NCI-H1105 (cell line): Measurements from ENCODE around the gene TNC.
"Not testable (repeated sequence)": the region's sequence is repeated elsewhere in the genome, so short reads cannot be mapped to it uniquely, and the experiment has no call there.

Experiments
- DNase-seq: peaks from one replicate; lab custom pipeline; 2025; lab: John Stamatoyannopoulos, UW

TNC gene

GRCh38 chr9:115135821-115136778, 18.1 kb upstream of the TNC start:
- DNase-seq = no peak

GRCh38 chr9:115134941-115135340, 17.0 kb upstream of the TNC start:
- DNase-seq = no peak

- DNase-seq = no peak
These were observed 15.7 kb upstream of the TNC start for GRCh38 chr9:115133649-115134048.

GRCh38 chr9:115132648-115133047, 14.7 kb upstream of the TNC start:
- DNase-seq = no peak

GRCh38 chr9:115130176-115130575, 12.2 kb upstream of the TNC start:
- no peak for DNase-seq

GRCh38 chr9:115128726-115129125, 10.8 kb upstream of the TNC start:
- not testable (repeated sequence) for DNase-seq

- DNase-seq = no peak
These were observed 9.3 kb upstream of the TNC start for GRCh38 chr9:115127191-115127817.

GRCh38 chr9:115126404-115126803, 8.4 kb upstream of the TNC start:
- DNase-seq = no peak

GRCh38 chr9:115122937-115123336, 5.0 kb upstream of the TNC start:
- no peak for DNase-seq

GRCh38 chr9:115121181-115121580, 3.2 kb upstream of the TNC start:
- DNase-seq = no peak

GRCh38 chr9:115118879-115119218, 892 bp upstream of the TNC start:
- DNase-seq = peak; percentile 15

GRCh38 chr9:115116421-115117284, 1.3 kb downstream of the TNC start:
- no peak for DNase-seq

GRCh38 chr9:115115924-115116323, 2.0 kb downstream of the TNC start:
- no peak for DNase-seq

GRCh38 chr9:115115117-115115880, 2.7 kb downstream of the TNC start:
- no peak for DNase-seq

GRCh38 chr9:115114546-115114945, 3.4 kb downstream of the TNC start:
- no peak for DNase-seq

GRCh38 chr9:115114084-115114483, 3.9 kb downstream of the TNC start:
- no peak for DNase-seq

GRCh38 chr9:115111874-115112273, 6.1 kb downstream of the TNC start:
- no peak for DNase-seq

GRCh38 chr9:115109486-115109885, 8.5 kb downstream of the TNC start:
- no peak for DNase-seq

- no peak for DNase-seq
These were observed 10.3 kb downstream of the TNC start for GRCh38 chr9:115107701-115108100.

- no peak for DNase-seq
These were observed 11.3 kb downstream of the TNC start for GRCh38 chr9:115106642-115107041.

- no peak for DNase-seq
These were observed 12.0 kb downstream of the TNC start for GRCh38 chr9:115106001-115106400.

- no peak for DNase-seq
These were observed 13.0 kb downstream of the TNC start for GRCh38 chr9:115104908-115105307.
